ENCODE data around the gene MCL1. TPM values are rescaled to one million over a fixed set of nuclear protein-coding genes. Genes with fewer than 3 reads are reported as not detected.
A peak's percentile ranks its signal among the peaks of the same experiment; 100 is the strongest.

Gene MCL1
- total and polyA plus RNA-seq, 2 of the 13 experiments (the other 11 are each of a cell fraction or from before 2014, with no cell fraction given) = 69.5 to 125 TPM

DNA sequence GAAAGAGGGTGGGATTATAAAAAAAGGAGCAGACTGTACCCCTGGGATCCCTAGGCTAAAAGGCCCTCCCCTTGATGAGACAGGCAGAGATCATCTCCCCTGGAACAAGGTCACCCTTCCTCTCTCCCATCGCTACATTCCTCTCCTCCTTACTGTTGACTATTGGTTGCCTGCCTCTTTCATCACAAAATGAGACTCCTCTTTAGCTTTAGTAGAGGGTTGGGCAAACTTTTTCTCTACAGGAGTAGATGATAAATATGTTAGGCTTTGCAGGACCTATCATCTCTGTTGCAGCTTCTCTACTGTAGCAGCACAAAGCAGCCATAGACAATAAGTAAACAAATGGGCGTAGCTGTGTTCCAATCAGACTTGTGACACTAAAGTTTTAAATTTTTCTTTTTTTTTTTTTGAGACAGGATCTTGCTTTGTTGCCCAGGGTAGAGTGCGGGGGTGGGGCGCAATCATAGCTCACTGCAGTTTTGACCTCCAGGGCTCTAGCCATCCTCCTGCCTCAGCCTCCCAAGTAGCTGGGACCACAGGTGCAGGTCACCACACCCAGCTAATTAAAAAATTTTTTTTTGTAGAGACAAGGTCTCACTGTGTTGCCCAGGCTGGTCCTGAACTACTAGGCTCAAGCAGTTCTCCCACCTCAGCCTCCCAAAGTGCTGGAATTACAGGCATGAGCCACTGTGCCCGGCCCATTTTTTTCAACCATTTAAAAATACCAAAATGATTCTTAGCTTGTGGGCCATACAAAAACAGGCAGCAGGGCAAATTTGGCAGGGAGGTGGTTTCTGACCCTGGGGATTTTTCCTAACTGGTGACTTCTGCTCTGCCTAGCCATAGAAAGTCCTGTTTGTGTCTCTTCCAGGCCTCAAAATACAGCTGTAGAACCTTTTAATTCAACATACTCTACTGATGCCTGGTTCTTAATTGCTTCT is 15.1 kb downstream of the MCL1 start (continued):
- TF ChIP-seq SP5 (CRISPR knock-in tag; IDR thresholded peaks at IDR 0.05; ENCODE audit: borderline replicate concordance, low read depth) (peak; percentile 14), LCORL (IDR thresholded peaks at IDR 0.05) (no peak), LCORL (CRISPR knock-in tag; IDR thresholded peaks at IDR 0.05) (0 out of 2 replicates have a peak, but pooled peaks have one; percentile 23), SAP130 (CRISPR knock-in tag; IDR thresholded peaks at IDR 0.05; ENCODE audit: low read depth) (0 out of 2 replicates have a peak, but pooled peaks have one; percentile 16), ZC3H13 (CRISPR knock-in tag; IDR thresholded peaks at IDR 0.05) (no peak), CEBPB (IDR thresholded peaks at IDR 0.05; ENCODE audit: borderline replicate concordance, low read depth, low read length) (peak; percentile 49; the same call in 1 of the 2 replicates), CEBPG (CRISPR knock-in tag; IDR thresholded peaks at IDR 0.05) (peak; percentile 66), ZNF180 (CRISPR knock-in tag; IDR thresholded peaks at IDR 0.05; ENCODE audit: borderline replicate concordance, low read depth) (no peak), CBFB (CRISPR knock-in tag; IDR thresholded peaks at IDR 0.05) (no peak), FOXA1 (IDR thresholded peaks at IDR 0.05) (no peak), FOXA1 (CRISPR knock-in tag; IDR thresholded peaks at IDR 0.05) (peak; percentile 24; the same call in 1 of the 2 replicates), PLRG1 (conservative IDR thresholded peaks at IDR 0.05) (no peak), NFKBIZ (CRISPR knock-in tag; IDR thresholded peaks at IDR 0.05) (no peak), ZNF281 (CRISPR knock-in tag; IDR thresholded peaks at IDR 0.05; ENCODE audit: borderline replicate concordance) (peak; percentile 85), ZNF703 (CRISPR knock-in tag; IDR thresholded peaks at IDR 0.05; ENCODE audit: borderline replicate concordance) (no peak), ZNF616 (CRISPR knock-in tag; IDR thresholded peaks at IDR 0.05; ENCODE audit: low read depth) (no peak), CREB1 (IDR thresholded peaks at IDR 0.05) (no peak), CREB1 (CRISPR knock-in tag; IDR thresholded peaks at IDR 0.05) (peak; percentile 20; the same call in 1 of the 2 replicates), SIX4 (CRISPR knock-in tag; IDR thresholded peaks at IDR 0.05) (no peak), ZMYM3 (CRISPR knock-in tag; IDR thresholded peaks at IDR 0.05) (peak; percentile 67), ZNF121 (CRISPR knock-in tag; IDR thresholded peaks at IDR 0.05) (peak; percentile 98)
